Right cardiac atrium (tissue), 5 donors: Measurements from ENCODE around the gene LDB2. TPM values are rescaled to one million over a fixed set of nuclear protein-coding genes. Genes with fewer than 3 reads are reported as not detected.

Experiments
- ATAC-seq, 2 donors: fragments of 200-7000 bp; cut with Tn5 transposase; one replicate each; pipeline versions ENCODE4 v1.8.0 to v1.9.1; 2020; ENCODE audit warnings: moderate library complexity in 2 of 2, mild to moderate bottlenecking in 1 of 2
- DNase-seq, 3 donors: peaks; one replicate each; pipeline ENCODE4 v3.0.0-alpha.2; 2020
- H3K27ac ChIP-seq: one replicate; pipeline ENCODE4 v1.5.1; 2013; ENCODE audit warnings: mild to moderate bottlenecking, low read length, control low read depth, moderate library complexity
- H3K27me3 ChIP-seq: one replicate; pipeline ENCODE4 v1.6.1; 2013; ENCODE audit not compliant: control insufficient read depth, insufficient read depth
- H3K4me1 ChIP-seq: one replicate; pipeline ENCODE4 v1.6.1; 2013; ENCODE audit warnings: low read length; ENCODE audit not compliant: control insufficient read depth, insufficient read depth
- H3K4me3 ChIP-seq: one replicate; pipeline ENCODE4 v1.5.1; 2013; ENCODE audit warnings: low read length, control low read depth
- H3K9me3 ChIP-seq: one replicate; pipeline ENCODE4 v1.6.1; 2013; ENCODE audit warnings: low read length; ENCODE audit not compliant: control insufficient read depth
- WGBS: extraction: QIAGEN DNeasy Blood & Tissue Kit; methylation state at CpG from one replicate; pipeline ENCODE4 v1.1.7; 2013; 5-methylcytosine and 5-hydroxymethylcytosine counted together
- intact Hi-C, 4 donors: fragments of 100-400 bp; cut with DNase I; formaldehyde crosslinking; loops; one replicate each; pipeline versions ENCODE4 v1.11.0 to v1.14.0; 2022 to 2023
- polyA plus RNA-seq: library from polyadenylated mRNA; stranded (reverse); fragments of 200-250 nt; gene quantifications from one replicate; pipeline ENCODE4 v1.2.3, GENCODE V29; 2013
- total RNA-seq, 4 donors: library from RNA; stranded (reverse); fragmentation: NEBNext Ultra II Directional; extraction: Animal tissue kit (Norgen Biotek cat#: 25700); gene quantifications; one replicate each; pipeline ENCODE4 v1.2.1, GENCODE V29; 2021
- donor health status: healthy with polysubstance abuse.
- donor health status: DM: no; HTN: yes; CAD: no.
- donor health status: DM: no; HTN: no; CAD: no.
- donor health status: DM: no; HTN: yes; CAD: no; lungs with severe emphysema.
- donor health status: DM: yes; HTN: yes; CAD: no.

The LDB2 gene
- total and polyA plus RNA-seq, 5 donors, result 41.0 to 70.6 (median 46.8) TPM

GRCh38 chr4:16733509-16733908, 164.9 kb downstream of the LDB2 start:
- Histone ChIP-seq H3K9me3 (no peaks in the 10 kb centered on the region), H3K4me1 (no peaks in the 10 kb centered on the region), H3K4me3 (no peak overlapping the region), H3K27me3 (no peaks in the 10 kb centered on the region), H3K27ac (no peak overlapping the region)
- DNase-seq, result no peak
- WGBS, result 83% methylated on average over 4 of the region's 4 CpGs
- intact Hi-C loops, result no loop called here
- ATAC-seq, result no peak

GRCh38 chr4:16732741-16733140, 165.7 kb downstream of the LDB2 start:
- intact Hi-C loops, result no loop called here
- DNase-seq (no peak), ATAC-seq (no peak)
- H3K4me1 ChIP-seq, result no peaks in the 10 kb centered on the region
- H3K27me3 ChIP-seq, result no peaks in the 10 kb centered on the region
- no peak overlapping the region for H3K4me3 ChIP-seq
- WGBS, result 82% methylated on average over 6 of the region's 6 CpGs
- no peak overlapping the region for H3K27ac ChIP-seq
- H3K9me3 ChIP-seq, result no peaks in the 10 kb centered on the region

GRCh38 chr4:16731776-16732380, 166.6 kb downstream of the LDB2 start:
- H3K27ac ChIP-seq, result no peak overlapping the region
- DNase-seq, result no peak
- intact Hi-C loops, result no loop called here
- no peaks in the 10 kb centered on the region for H3K27me3 ChIP-seq
- ATAC-seq, result no peak
- no peaks in the 10 kb centered on the region for H3K4me1 ChIP-seq
- H3K4me3 ChIP-seq, result no peak overlapping the region
- WGBS, result 79% methylated on average over 3 of the region's 3 CpGs
- no peaks in the 10 kb centered on the region for H3K9me3 ChIP-seq

- no peak overlapping the region for H3K27ac ChIP-seq
- 72% methylated on average over 3 of the region's 3 CpGs for WGBS
- no peak for ATAC-seq
Observed at GRCh38 chr4:16730522-16731205, 167.8 kb downstream of the LDB2 start.

GRCh38 chr4:16729336-16729735, 169.1 kb downstream of the LDB2 start:
- no peak overlapping the region for H3K4me3 ChIP-seq
- H3K27me3 ChIP-seq, result no peaks in the 10 kb centered on the region
- no peaks in the 10 kb centered on the region for H3K9me3 ChIP-seq
- 57% methylated on average over 7 of the region's 7 CpGs for WGBS
- no peak overlapping the region for H3K27ac ChIP-seq
- intact Hi-C loops, result no loop called here
- ATAC-seq (no peak), DNase-seq (no peak)
- H3K4me1 ChIP-seq, result no peaks in the 10 kb centered on the region

More at GRCh38 chr4:16730522-16731205, 167.8 kb downstream of the LDB2 start:
- Histone ChIP-seq H3K4me3 (no peak overlapping the region), H3K9me3 (no peaks in the 10 kb centered on the region), H3K4me1 (no peaks in the 10 kb centered on the region), H3K27me3 (no peaks in the 10 kb centered on the region)
- intact Hi-C loops, result no loop called here
- DNase-seq, result no peak

- intact Hi-C loops, result no loop called here
- no peak for DNase-seq
- Histone ChIP-seq H3K4me3 (no peak overlapping the region), H3K27me3 (no peaks in the 10 kb centered on the region), H3K4me1 (no peaks in the 10 kb centered on the region), H3K27ac (no peak overlapping the region), H3K9me3 (no peaks in the 10 kb centered on the region)
- 68% methylated on average over 2 of the region's 2 CpGs for whole genome bisulfite sequencing
- ATAC-seq, result no peak
Observed at GRCh38 chr4:16728849-16729248, 169.6 kb downstream of the LDB2 start.

- no peak overlapping the region for H3K27ac ChIP-seq
- ATAC-seq (no peak), DNase-seq (no peak)
- no peaks in the 10 kb centered on the region for H3K9me3 ChIP-seq
- no peaks in the 10 kb centered on the region for H3K27me3 ChIP-seq
- H3K4me3 ChIP-seq, result no peak overlapping the region
- intact Hi-C loops, result no loop called here
- no peaks in the 10 kb centered on the region for H3K4me1 ChIP-seq
Observed at GRCh38 chr4:16728111-16728510, 170.3 kb downstream of the LDB2 start.

GRCh38 chr4:16727218-16727617, 171.2 kb downstream of the LDB2 start:
- H3K27ac ChIP-seq, result no peak overlapping the region
- H3K4me1 ChIP-seq, result no peaks in the 10 kb centered on the region
- H3K27me3 ChIP-seq, result no peaks in the 10 kb centered on the region
- intact Hi-C loops, result no loop called here
- H3K4me3 ChIP-seq, result no peak overlapping the region
- no peaks in the 10 kb centered on the region for H3K9me3 ChIP-seq
- DNase-seq (no peak), ATAC-seq (no peak)
- WGBS, result 84% methylated on average over 6 of the region's 6 CpGs

- ATAC-seq (no peak), DNase-seq (no peak)
- Histone ChIP-seq H3K27ac (no peak overlapping the region), H3K9me3 (no peaks in the 10 kb centered on the region), H3K4me1 (no peaks in the 10 kb centered on the region), H3K4me3 (no peak overlapping the region), H3K27me3 (no peaks in the 10 kb centered on the region)
- WGBS, result 92% methylated on average over 8 of the region's 8 CpGs
- intact Hi-C loops, result no loop called here
Observed at GRCh38 chr4:16726368-16727050, 171.9 kb downstream of the LDB2 start.

- intact Hi-C loops, result no loop called here
- H3K27me3 ChIP-seq, result no peaks in the 10 kb centered on the region
- no peak overlapping the region for H3K27ac ChIP-seq
- DNase-seq (no peak), ATAC-seq (no peak)
- peaks cover 1% of the 10 kb centered on the region for H3K4me1 ChIP-seq
- WGBS, result 81% methylated on average over 6 of the region's 6 CpGs
- no peaks in the 10 kb centered on the region for H3K9me3 ChIP-seq
- no peak overlapping the region for H3K4me3 ChIP-seq
Observed at GRCh38 chr4:16725252-16725651, 173.2 kb downstream of the LDB2 start.

- no peaks in the 10 kb centered on the region for H3K9me3 ChIP-seq
- DNase-seq, result no peak
- H3K4me3 ChIP-seq, result no peak overlapping the region
- H3K27ac ChIP-seq, result no peak overlapping the region
- 71% methylated on average over 3 of the region's 3 CpGs for WGBS
- intact Hi-C loops, result no loop called here
- no peak for ATAC-seq
- H3K27me3 ChIP-seq, result no peaks in the 10 kb centered on the region
- peaks cover 1% of the 10 kb centered on the region for H3K4me1 ChIP-seq
Observed at GRCh38 chr4:16722416-16722815, 176.0 kb downstream of the LDB2 start.
